HuH-7 (cell line): Measurements from ENCODE around the gene NCOA1.
"Not testable (repeated sequence)": the region's sequence is repeated elsewhere in the genome, so short reads cannot be mapped to it uniquely, and the experiment has no call there.

Source experiments
- DNase-seq: peaks from one replicate; pipeline ENCODE4 v3.0.0; 2011; ENCODE audit warnings: low spot score

The NCOA1 gene

GRCh38 chr2:24635181-24635580 is 144.1 kb downstream of the NCOA1 start:
- DNase-seq, result no peak

GRCh38 chr2:24638568-24638967 is 147.5 kb downstream of the NCOA1 start:
- DNase-seq, result no peak

- no peak for DNase-seq
These were observed 151.3 kb downstream of the NCOA1 start for GRCh38 chr2:24642351-24642750.

- DNase-seq, result no peak
These were observed 152.0 kb downstream of the NCOA1 start for GRCh38 chr2:24643051-24643450.

- DNase-seq, result no peak
These were observed 153.0 kb downstream of the NCOA1 start for GRCh38 chr2:24644032-24644431.

DNA sequence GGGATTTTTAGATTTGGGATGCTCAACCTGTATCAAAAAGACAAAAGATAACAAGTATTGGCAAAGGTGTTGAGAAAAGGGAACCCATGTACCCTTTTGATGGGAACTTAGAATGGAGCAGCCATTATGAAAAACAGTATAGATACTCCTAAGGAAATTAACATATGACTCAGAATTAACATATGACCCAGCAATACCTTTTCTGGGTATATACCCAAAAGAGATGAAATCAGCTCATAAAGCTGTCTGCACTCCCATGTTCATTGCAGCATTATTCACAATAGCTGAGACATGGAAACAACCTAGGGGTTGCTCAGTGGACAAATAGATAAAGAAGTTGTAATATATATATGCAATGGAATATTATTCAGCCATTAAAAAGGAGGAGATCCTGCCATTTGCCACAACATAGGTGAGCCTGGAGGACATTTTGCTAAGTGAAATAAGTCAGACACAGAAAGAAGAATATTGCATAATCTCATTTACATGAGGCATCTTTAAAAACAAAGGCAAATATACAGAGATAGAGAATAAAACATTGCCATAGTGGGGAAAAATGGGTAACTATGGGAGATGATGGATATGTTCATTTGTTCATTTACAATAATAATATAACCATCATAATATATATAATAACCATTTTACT is 160.1 kb downstream of the NCOA1 start:
- DNase-seq, result no peak

DNA sequence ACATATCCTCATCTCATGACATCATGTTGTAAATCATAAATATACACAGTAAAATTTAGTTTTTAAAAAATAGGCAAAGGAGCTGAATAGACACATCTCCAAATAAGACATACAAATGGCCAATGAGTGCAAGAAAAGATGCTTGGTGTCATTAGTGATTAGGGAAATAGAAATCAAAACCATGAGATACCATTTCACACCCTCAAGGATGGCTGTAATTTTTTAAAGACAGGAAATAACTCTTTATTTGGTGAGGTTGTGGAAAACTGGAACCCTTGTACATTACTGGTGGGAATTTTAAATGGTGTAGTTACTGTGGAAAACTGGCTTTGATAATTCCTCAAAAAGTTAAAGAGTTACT is 160.6 kb downstream of the NCOA1 start:
- no peak for DNase-seq

DNA sequence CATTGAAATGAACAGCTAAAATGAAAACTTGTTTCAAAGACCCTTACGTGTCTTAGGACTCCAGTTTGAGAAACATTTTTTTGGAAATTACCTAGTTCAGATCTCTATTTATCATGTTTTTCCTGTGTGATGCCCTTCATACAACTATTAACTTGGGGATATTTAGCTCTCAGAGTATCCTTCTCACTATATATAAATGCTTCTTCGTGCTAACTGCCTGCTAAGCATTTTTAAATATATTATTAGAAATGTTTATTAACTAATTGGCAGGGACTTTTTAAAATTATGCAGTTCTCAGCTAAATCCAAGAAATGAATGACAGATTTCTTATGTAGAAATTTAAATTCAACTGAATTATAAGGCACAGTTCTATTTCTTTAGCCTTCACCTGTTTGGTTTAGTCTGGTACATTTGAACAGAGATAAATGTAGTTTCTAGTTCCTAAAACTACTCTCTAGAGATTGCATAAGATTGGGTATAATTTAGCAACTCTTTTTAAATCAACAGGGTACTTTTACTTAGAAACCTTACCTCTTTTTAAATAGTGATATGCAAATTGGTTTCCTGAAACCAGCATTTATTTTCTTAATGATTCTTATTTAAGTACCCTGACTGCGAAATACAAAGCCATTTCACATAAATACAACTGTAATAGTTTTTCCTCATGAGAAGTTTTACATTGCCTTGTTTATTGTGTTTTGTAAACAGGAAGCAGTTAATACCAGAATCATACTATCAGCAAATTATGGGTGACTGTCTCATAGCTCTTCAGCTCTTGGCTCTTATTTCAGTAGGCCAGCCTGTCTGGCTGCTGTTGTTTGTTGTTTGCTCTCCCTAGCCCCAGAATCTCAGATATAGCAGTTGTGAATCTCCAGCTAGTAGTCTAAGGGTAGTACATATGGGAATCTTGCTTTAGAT is 161.5 kb downstream of the NCOA1 start:
- no peak for DNase-seq

- no peak for DNase-seq
These were observed 166.8 kb downstream of the NCOA1 start for GRCh38 chr2:24657818-24658217.

- no peak for DNase-seq
These were observed 167.6 kb downstream of the NCOA1 start for GRCh38 chr2:24658531-24659202.

- DNase-seq, result no peak
These were observed 168.8 kb downstream of the NCOA1 start for GRCh38 chr2:24659862-24660261.

DNA sequence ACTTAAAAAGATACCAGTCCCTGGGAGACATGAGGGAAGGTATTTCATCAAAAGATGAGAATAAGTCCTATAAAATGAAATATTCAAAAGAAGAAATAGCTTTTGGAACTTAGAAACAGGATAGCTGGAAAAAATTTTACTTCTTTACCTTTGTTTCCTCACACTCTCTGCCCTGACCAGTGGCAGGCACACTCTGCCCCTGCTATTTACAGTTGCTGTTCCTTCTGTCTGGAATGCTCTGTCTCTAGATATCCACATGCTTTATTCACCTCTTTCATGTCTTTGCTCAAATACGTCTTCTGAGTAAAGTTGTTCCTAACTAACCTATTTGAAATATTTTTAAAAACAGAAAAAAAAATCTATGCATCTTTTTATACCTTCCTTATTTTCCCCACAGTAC is 176.5 kb downstream of the NCOA1 start:
- DNase-seq, result no peak

DNA sequence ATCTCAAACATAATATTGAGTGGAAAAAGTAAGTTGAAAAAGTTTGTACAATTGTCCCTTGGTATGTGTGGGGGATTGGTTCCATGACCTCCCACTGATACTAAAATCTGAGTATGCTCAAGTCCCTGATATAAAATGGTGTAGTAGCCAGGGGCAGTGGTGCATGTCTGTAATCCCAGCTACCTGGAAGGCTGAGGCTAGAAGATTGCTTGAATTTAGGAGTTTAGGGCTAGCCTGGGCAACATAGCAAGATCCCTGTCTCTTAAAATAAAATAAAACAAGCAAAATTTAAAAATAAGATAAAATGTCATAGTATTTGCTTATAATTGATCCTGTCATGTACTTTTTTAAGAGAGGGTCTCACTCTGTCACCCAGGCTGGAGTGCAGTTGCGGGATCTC is 180.2 kb downstream of the NCOA1 start:
- DNase-seq, result no peak

- no peak for DNase-seq
These were observed 181.5 kb downstream of the NCOA1 start for GRCh38 chr2:24672589-24672988.

DNA sequence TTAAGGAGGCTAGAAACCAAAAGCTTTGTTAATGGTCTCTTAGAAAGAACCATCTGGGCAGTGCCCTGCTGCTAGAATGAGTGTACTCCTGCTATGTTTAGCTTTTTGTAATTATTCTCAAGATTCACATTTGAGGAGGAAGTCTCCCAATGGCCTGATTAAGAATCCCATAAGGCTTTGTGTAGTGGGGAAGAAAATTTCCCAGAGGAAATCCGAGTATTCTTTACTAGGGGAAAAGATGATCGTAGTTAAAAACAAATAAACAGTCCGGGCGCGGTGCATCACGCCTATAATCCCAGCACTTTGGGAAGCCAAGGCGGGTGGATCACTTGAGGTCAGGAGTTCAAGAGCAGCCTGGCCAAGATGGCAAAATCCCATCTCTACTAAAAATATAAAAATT is 184.3 kb downstream of the NCOA1 start:
- DNase-seq, result no peak

GRCh38 chr2:24676493-24676892 is 185.4 kb downstream of the NCOA1 start:
- no peak for DNase-seq

DNA sequence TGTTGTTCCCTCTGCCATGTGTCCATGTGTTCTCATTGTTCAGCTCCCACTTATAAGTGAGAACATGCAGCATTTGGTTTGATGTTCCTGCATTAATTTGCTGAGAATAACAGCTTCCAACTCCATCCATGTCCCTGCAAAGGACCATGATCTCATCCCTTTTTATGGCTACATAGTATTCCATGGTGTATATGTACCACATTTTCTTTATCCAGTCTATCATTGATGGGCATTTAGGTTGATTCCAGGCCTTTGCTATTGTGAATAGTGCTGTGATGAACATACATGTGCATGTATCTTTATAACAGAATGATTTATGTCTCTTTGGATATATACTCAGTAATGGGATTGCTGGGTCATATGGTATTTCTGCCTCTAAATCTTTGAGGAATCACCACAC is 187.0 kb downstream of the NCOA1 start:
- not testable (repeated sequence) for DNase-seq

DNA sequence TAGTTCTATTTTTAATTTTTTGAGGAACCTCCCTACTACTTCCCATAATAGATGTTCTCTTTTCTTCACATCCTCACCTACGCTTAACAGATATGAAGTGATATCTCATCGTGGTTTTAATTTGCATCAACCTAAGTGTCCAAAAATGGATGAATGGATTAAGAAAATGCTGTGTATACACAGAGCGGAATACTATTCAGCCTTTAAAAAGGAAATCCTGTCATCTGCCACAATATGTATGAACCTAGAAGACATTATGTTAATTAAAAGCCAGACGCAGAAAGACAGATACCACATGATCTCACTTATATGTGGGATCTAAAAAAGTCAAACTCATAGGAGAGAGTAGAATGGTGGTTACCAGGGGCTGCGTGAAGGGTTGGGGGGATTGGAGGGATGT is 189.1 kb downstream of the NCOA1 start:
- no peak for DNase-seq

GRCh38 chr2:24682304-24682703 is 191.2 kb downstream of the NCOA1 start:
- DNase-seq, result no peak

GRCh38 chr2:24683408-24683807 is 192.4 kb downstream of the NCOA1 start:
- DNase-seq, result no peak

DNA sequence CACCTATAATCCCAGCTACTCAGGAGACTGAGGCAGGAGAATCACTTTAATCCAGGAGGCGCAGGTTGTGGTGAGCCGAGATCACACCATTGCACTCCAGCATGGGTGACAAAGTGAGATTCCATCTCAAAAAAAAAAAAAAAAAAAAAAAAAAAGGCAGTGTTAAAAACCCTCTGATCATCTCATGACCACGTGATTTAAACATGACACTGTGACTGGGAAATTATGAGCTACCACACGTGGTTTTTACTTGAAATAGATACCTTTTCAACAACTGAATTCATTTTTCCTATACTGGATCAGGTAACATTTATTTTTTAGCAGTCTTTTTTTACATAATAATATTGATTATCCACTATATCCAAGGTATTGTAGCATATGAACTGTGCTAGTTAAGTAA is 199.5 kb downstream of the NCOA1 start:
- DNase-seq, result no peak

DNA sequence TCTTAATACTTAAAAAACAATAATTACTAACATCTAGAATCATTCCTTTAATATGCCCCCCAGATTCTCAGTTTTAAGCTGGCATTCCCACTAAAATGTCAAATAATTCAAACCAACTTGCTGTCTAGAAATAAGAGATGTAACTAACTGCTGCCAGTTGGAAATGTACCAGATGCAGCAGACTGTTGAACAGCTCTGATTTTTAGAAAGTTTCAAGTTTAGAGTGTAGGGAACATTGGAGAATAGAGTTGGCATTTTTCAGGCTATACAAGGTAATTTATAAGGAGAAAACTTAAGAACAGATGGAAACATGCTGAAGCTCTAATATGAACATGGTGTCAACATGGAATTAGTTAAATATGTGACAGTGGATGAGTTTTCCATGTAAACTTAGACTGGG is 200.8 kb downstream of the NCOA1 start:
- DNase-seq, result no peak

- DNase-seq, result no peak
These were observed 206.7 kb downstream of the NCOA1 start for GRCh38 chr2:24697792-24698191.
